WI38 (cell line): ENCODE data around the gene CABP4.

Experiments
- H3K4me3 ChIP-seq: 2 replicates; pipeline ENCODE4 v1.5.1; 2011; ENCODE audit warnings: low read depth, mild to moderate bottlenecking, control low read depth, low read length
- TF ChIP-seq, protein P1 (sequence below): IDR thresholded peaks from 2 replicates; pipeline ENCODE4 v1.5.1; 2012; ENCODE audit warnings: low read depth, mild to moderate bottlenecking, control low read depth, low read length

CABP4 gene

DNA sequence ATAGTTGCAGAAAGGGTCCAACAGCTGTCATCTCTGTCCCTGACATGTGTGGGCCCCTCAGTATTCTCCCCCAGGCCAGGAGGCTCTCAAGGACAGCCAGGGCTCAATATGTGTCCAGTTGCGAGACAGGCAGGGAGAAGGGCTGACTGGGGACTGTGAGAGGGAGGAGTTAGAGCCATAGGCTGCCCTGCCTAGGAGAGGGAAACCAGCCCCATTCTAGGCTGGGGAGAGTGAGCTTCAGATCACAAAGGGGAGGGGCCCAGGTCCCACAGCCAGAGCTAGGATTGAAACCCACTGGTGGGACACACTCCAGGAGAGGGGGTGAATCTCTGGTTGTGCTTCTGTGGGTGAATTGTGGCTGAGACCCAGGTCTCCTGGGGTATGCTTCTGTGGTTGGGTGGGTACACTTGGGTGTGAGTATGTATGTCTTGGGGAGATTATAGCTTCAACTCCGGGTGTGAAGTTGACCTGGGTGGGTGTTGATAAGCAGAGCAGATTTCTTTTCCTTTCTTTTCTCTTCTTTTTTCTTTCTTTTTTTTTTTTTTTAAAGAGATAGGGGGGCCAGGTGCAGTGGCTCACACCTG is 41.8 kb upstream of the CABP4 start:
- TF ChIP-seq, protein P1, sequence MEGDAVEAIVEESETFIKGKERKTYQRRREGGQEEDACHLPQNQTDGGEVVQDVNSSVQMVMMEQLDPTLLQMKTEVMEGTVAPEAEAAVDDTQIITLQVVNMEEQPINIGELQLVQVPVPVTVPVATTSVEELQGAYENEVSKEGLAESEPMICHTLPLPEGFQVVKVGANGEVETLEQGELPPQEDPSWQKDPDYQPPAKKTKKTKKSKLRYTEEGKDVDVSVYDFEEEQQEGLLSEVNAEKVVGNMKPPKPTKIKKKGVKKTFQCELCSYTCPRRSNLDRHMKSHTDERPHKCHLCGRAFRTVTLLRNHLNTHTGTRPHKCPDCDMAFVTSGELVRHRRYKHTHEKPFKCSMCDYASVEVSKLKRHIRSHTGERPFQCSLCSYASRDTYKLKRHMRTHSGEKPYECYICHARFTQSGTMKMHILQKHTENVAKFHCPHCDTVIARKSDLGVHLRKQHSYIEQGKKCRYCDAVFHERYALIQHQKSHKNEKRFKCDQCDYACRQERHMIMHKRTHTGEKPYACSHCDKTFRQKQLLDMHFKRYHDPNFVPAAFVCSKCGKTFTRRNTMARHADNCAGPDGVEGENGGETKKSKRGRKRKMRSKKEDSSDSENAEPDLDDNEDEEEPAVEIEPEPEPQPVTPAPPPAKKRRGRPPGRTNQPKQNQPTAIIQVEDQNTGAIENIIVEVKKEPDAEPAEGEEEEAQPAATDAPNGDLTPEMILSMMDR, result no peak
- H3K4me3 ChIP-seq, result no peak overlapping the region

DNA sequence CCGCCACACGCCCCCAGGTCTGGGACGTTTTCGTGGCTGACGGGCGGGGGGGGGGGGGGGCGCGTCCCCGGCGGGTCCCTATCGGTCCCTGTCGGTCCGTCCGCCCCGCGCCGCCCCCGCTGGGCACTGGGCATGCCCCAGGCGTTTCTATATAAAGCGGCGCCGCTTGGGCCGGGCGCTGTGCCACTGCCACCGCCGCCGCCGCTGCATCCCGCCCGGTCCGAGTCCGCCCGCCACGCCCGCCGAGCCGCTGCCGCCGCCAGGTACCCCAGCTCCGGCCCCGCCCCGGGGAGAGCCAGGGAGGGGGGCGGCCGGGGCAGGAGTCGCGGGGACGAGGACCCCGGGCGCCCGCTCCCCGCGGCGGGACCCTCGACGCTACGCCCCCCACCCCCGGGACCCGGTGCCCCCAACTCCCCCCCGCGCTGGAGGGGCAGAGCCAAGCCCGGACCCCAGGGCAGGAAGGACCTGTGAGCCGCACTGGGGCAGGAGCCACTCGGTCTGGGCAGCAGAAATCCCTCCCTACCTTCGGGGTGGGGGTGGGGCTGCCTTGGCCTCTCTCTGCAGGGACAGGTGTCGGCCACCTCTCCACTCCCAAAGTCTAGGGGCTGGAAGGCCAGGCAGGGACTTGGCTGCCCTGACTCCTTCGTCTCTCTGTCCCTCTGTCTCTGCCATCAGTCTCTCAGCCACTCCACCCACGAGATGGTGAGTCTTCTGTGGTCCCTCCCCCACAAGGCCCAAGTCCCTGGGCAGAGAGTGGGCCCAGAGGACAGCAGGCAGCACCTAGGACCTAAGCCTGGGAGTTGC is 39.5 kb upstream of the CABP4 start, which contains the start of gene CARNS1:
Gene CARNS1, plus strand, starts transcription at position 178 of the 804 bp plus-strand sequence. Its CDS starts 522 bp downstream, at position 700.
- TF ChIP-seq, protein P1, result no peak
- no peak within 1 kb of the TSS for H3K4me3 ChIP-seq

DNA sequence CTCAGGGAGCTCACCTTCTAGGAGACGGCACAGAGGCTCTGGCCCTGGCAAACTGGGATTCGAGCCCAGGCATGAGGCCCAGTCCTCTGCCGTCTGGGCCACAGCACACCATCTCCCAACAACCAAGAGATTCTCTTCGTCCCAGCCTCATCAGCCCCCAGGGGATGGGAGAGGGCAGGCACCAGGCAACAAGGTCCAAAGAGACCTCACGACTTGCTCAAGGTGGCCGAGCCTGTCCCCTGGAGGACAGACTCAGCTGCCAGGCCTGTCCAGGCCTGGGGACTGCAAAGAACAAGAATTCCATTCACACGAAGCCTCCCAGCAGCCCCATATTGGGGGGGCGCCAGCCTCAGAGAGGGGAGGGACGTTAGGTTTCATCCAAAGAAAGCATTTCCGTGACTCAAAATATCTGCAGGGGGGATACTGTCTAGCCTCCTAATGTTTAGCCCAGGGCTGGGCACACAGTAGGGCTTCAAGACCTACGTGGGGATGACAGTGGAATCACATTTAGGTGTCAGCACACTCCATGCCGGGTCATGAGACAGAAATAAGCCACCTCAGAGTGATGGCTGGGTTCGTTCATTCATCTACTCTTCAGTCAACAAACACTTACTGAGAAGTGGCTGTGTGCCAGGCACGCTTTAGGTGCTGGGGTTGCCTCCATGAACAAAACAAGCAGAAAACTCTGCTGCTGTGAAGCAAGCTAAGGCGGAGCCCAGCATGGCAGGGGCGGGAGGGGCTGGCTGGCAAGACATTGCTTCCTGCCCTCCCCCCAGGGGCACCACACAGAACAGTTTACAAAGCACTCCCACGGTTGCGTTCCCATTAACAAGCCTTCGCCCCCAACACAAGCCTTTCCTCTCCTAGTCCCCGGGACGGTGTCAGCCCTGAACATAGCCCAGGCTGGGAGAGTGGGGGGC is 38.5 kb upstream of the CABP4 start:
- H3K4me3 ChIP-seq, result no peak overlapping the region
- TF ChIP-seq, protein P1, result no peak

DNA sequence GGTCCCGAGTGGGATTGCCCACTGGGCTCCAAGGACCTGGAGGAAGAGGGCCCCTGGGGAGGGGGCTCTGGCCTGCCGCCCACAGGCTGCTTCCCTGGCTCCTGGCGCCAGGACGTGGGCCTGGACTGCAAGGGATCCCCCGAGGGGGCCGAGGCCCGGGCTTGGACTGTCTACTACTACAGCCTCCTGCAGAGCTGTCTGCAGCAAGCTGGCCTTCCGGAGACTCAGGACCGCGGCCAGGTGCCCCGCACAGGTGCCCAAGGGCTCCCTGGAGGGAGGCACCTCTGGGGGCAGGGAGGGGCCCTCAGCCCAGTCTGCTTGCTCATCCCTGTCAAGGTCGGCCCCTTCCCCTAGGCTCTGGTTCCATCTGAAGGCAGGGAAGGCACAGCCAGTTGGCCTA is 37.7 kb upstream of the CABP4 start:
- H3K4me3 ChIP-seq, result no peak overlapping the region

DNA sequence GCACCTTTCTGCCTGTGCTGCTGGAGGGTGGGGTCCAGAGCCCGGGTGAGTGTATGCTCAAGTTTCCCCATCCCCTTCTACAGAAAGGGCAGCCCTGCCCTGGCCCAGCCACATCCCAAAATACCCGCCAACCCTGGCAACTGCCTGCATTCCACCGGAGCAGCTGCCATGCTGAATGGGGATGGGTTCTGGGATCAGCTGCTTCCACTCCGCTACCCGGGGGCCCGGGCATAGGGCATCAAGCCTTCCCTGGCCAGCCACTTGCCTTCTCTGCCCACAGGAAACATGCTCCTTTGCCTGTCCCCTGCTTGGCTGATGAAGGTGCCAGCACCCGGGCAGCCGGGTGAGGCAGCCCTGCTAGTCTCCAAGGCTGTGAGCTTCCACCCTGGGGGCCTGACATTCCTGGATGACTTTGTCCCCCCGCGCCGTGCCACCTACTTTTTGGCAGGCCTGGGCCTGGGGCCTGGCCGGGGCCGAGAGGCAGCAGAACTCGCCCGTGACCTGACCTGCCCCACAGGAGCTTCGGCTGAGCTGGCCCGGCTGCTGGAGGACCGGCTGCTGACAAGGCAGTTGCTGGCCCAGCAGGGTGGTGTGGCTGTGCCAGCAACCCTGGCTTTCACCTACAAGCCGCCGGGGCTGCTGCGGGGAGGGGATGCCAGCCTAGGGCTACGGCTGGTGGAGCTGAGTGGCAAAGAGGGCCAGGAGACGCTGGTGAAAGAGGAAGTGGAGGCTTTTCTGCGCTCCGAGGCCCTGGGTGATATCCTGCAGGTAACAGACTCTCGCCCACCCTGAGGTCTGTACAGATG is 36.5 kb upstream of the CABP4 start:
- TF ChIP-seq, protein P1, result no peak
- no peak overlapping the region for H3K4me3 ChIP-seq

More for the DNA sequence above, 37.7 kb upstream of the CABP4 start:
- TF ChIP-seq, protein P1, result no peak

DNA sequence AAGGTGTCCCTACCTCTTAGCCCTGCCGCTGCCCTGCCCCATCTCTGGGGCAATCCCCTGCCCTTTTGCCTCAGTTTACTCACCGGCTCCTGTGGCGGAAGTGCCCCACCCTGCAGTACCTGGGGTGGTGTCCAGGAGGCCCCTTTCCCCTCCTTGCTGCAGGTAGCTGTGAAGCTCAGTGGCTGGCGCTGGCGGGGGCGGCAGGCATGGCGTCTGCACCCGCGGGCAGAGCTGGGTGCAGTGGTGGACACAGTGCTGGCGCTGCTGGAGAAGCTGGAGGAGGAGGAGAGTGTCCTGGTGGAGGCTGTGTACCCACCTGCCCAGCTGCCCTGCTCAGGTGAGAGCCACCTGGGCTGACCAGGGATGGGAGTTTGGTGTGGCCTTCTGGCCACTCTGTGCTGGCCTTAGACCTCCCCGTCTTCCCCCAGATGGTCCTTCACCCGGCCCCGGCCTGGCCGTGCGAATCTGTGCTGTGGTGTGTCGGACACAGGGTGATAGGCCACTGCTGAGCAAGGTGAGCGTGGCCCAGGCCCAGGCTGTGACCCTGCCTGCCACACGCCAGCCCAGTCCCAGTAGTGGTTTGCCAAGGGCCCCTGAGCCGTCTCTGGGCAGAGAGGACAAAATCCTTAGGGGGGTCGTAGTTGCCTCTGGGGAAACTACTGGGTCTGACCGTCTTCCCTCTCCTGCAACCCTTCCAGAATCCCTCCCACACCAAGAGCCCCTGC is 35.7 kb upstream of the CABP4 start:
- no peak overlapping the region for H3K4me3 ChIP-seq
- TF ChIP-seq, protein P1, result no peak
